SJSA1 (cell line): ENCODE results near the gene POLN. TPM values are rescaled to one million over a fixed set of nuclear protein-coding genes. Genes with fewer than 3 reads are reported as not detected.

ENCODE experiments used
- DNase-seq, 2 experiments: peaks; one replicate each; pipeline ENCODE4 v3.0.0-alpha.2; 2015 to 2020; ENCODE audit warnings: low spot score in 2 of 2, low read depth in 1 of 2
- H3K27ac ChIP-seq: fragments of 250-450 bp; sonication (Bioruptor Pico); 2 replicates; pipeline ENCODE4 v1.5.1; 2020; ENCODE audit warnings: mild to moderate bottlenecking, moderate library complexity
- H3K27me3 ChIP-seq: fragments of 250-450 bp; sonication (Bioruptor Pico); replicated peaks from 2 replicates; pipeline ENCODE4 v1.5.1; 2020; ENCODE audit warnings: mild to moderate bottlenecking, moderate library complexity
- H3K36me3 ChIP-seq: fragments of 250-450 bp; sonication (Bioruptor Pico); 2 replicates; pipeline ENCODE4 v1.5.1; 2020; ENCODE audit warnings: mild to moderate bottlenecking
- H3K4me1 ChIP-seq: fragments of 250-450 bp; sonication (Bioruptor Pico); replicated peaks from 2 replicates; pipeline ENCODE4 v1.6.1; 2021; ENCODE audit warnings: mild to moderate bottlenecking
- H3K4me3 ChIP-seq: fragments of 250-450 bp; sonication (Bioruptor Pico); 2 replicates; pipeline ENCODE4 v1.5.1; 2020; ENCODE audit warnings: mild to moderate bottlenecking
- H3K9me3 ChIP-seq: fragments of 250-450 bp; sonication (Bioruptor Pico); replicated peaks from 2 replicates; pipeline ENCODE4 v1.5.1; 2020; ENCODE audit warnings: mild to moderate bottlenecking
- total RNA-seq: library from RNA; depleted of rRNA; stranded (reverse); fragments of >200 nt; shearing (Covaris generic); gene quantifications from 2 replicates; pipeline ENCODE4 v1.2.3, GENCODE V29; 2014

POLN gene
- total RNA-seq, 1 experiment from 2014 or later, result 0.61 TPM

DNA sequence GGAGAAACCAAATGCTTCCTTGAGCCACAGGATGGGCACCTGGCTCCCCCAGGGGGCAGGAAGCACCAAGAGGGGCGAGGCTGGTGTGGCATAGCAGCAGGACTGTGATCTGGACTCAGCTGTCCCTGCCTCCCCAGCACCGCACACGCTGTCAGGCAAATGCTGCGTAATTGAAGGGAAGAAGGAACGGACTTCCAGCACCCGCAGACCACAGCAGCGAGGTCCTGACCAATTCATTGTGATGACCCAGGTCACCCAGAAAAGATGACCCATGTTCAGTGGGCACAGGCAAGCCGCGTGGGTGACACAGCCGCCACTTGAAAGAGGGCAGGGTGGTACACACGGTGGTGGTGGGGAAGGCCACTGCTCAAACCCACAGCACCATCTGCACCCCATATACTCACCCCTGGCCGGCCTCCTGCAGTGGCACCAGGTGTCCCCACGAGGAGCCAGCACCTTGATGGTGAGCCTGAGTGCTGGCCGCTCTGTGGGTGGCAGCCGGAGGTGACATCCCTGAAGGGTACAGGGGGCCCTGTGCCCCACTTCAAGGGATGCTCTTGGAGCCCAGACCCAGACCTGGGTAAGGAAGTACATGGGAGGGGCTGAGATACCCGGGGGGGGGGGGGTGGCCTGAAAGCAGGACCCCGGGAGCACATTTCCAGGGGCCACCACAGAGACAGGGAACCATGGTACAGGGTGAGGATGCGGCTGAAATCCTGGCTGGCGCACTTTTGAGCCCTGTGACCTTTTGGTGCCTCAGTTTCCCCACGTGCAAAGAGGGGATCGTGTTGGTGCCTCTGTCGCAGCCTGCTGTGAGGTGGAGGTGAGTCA lies 171.3 kb downstream of the POLN start:
- H3K4me3 ChIP-seq, result no peak overlapping the region
- DNase-seq, result no peak
- no peaks in the 10 kb centered on the region for H3K27me3 ChIP-seq
- no peaks in the 10 kb centered on the region for H3K36me3 ChIP-seq
- no peaks in the 10 kb centered on the region for H3K4me1 ChIP-seq
- H3K9me3 ChIP-seq, result no peaks in the 10 kb centered on the region
- no peak overlapping the region for H3K27ac ChIP-seq

DNA sequence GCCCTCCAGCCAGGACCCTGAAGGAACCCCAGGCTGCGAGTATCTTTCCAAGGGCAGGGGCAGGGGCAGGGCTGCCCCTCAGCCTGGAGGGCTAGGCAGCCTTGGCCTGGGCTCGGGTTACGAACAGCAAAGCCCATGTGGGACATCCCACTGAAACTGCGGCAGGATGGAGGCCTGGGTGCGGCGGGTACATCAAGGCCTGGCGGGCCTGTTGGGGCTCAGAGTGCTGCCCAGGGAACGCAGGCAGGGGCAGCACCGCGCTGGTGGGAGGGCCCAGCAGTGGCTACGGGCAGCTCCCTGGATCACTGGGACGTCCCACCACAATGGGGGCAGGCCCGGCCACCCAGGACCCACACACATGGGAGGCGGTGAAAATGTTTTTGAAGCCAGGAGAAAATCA lies 171.9 kb downstream of the POLN start:
- Histone ChIP-seq H3K36me3 (no peaks in the 10 kb centered on the region), H3K4me3 (no peak overlapping the region), H3K4me1 (no peaks in the 10 kb centered on the region), H3K9me3 (no peaks in the 10 kb centered on the region), H3K27me3 (no peaks in the 10 kb centered on the region), H3K27ac (no peak overlapping the region)
- no peak for DNase-seq

DNA sequence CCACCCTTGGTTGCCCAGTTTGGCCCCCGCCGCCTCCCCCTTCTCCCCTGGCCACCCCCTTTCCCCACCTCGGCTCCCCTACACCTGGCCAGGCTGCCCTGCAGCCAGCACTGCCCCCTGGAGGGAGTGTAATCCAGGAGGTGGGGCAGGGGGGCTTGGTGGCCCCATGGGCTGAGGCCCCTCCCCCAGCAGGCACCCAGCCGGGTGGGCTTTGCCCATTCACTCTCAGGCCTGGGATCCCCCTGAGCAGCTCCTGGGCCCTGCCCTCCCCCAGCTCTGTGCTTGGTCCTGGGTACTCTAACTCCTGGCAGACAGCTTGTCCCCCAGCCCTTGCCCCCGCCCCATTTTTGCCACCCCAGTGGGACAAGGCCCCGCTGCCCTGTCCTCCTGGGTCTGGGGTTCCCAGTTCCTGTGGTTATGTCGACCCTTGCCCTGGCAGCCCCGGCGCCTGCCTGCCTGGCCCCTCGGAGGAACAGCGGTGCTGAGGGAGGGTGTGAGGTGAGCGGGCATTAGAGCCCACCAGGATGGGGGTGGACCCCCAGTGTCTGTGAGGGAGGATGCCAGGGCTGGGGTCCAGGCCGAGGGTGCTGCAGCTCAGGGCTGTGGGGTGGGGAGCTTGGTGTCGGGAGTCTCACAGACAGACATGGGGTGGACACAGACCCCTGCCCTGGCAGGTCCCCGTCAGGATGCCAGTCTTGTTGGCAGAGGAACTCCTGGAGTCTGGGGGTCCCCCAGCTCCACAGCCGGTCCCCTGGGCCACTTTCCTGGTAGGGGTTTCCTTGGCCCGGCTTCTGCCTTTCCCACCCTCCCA lies 172.6 kb downstream of the POLN start:
- Histone ChIP-seq H3K4me1 (no peaks in the 10 kb centered on the region), H3K36me3 (no peaks in the 10 kb centered on the region), H3K9me3 (no peaks in the 10 kb centered on the region), H3K4me3 (no peak overlapping the region), H3K27me3 (no peaks in the 10 kb centered on the region), H3K27ac (no peak overlapping the region)
- no peak for DNase-seq

DNA sequence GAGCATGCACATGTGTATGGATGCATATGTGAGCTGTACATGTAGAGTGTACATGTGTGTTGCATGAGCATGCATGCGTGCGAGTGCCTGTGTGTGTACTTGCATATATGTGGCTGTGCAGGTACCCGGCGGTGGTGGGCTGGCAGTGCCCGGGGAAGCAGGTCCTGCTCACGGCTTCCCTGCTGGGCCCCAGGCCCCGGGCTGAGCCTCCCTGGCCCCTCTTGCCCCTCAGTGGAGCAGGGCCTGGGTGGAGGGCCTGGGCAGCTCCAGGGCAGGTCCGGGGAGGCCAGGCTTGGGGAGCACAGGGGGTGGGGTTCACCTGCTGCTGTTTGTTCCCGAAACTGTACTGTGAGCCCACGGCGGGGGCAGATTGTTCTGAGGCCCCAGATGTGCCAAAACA lies 173.4 kb downstream of the POLN start:
- no peaks in the 10 kb centered on the region for H3K9me3 ChIP-seq
- DNase-seq, result no peak
- H3K27ac ChIP-seq, result no peak overlapping the region
- no peaks in the 10 kb centered on the region for H3K27me3 ChIP-seq
- H3K36me3 ChIP-seq, result no peaks in the 10 kb centered on the region
- no peak overlapping the region for H3K4me3 ChIP-seq
- no peaks in the 10 kb centered on the region for H3K4me1 ChIP-seq

DNA sequence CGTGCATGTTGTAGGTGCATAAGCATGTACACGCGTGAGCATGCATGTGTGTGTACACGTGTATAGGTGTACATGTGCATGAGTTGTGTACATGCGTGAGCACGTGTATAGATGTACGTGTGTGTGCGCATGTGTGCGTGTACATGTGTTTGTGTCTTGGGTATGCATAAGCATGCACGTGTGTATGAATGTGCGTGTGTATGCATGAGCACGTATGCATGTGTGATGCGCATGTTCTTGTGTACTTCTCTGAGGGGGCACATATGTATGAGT lies 173.8 kb downstream of the POLN start:
- no peak overlapping the region for H3K4me3 ChIP-seq
- no peak overlapping the region for H3K27ac ChIP-seq
- no peak for DNase-seq
- H3K36me3 ChIP-seq, result no peaks in the 10 kb centered on the region
- H3K9me3 ChIP-seq, result no peaks in the 10 kb centered on the region
- no peaks in the 10 kb centered on the region for H3K4me1 ChIP-seq
- H3K27me3 ChIP-seq, result no peaks in the 10 kb centered on the region

DNA sequence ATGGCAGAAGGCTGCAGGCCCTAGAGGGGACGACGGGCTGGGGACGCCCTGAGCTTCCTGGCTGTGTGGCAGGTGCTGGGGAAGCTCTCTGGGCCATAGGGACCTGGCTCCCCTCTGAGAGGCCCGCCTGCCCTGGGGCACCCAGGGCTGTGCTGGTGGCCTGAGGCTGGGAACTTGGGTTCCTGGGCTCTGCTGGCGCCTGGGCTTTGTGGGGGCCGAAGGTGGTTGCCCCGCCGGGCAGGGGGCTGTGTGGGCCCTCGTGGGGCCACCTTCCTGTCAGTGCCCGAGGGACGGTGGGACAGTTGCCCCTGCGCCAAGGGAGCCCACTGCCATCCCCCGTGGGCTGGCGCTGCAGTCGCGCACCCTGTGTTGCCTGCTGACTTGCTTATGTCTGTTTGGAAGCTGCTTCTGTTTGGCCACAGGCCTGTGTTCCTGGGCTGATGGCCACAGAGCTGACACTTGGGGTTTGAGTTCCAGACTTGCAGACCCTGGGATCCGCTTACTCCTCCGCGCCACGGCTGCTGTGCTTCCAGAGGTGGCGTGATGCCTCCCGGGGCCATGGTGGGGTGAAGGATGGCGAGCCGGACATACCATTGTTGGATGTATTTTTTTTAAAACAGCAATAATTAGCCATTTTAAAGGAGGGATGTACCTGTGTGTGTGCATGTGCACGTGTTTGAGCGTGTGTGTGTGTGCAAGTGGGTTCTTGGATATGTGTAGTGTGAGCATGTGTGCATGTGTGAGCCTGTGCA lies 174.3 kb downstream of the POLN start:
- no peak overlapping the region for H3K27ac ChIP-seq
- DNase-seq, result no peak
- H3K4me3 ChIP-seq, result no peak overlapping the region
- no peaks in the 10 kb centered on the region for H3K4me1 ChIP-seq
- H3K9me3 ChIP-seq, result no peaks in the 10 kb centered on the region
- no peaks in the 10 kb centered on the region for H3K36me3 ChIP-seq
- no peaks in the 10 kb centered on the region for H3K27me3 ChIP-seq

DNA sequence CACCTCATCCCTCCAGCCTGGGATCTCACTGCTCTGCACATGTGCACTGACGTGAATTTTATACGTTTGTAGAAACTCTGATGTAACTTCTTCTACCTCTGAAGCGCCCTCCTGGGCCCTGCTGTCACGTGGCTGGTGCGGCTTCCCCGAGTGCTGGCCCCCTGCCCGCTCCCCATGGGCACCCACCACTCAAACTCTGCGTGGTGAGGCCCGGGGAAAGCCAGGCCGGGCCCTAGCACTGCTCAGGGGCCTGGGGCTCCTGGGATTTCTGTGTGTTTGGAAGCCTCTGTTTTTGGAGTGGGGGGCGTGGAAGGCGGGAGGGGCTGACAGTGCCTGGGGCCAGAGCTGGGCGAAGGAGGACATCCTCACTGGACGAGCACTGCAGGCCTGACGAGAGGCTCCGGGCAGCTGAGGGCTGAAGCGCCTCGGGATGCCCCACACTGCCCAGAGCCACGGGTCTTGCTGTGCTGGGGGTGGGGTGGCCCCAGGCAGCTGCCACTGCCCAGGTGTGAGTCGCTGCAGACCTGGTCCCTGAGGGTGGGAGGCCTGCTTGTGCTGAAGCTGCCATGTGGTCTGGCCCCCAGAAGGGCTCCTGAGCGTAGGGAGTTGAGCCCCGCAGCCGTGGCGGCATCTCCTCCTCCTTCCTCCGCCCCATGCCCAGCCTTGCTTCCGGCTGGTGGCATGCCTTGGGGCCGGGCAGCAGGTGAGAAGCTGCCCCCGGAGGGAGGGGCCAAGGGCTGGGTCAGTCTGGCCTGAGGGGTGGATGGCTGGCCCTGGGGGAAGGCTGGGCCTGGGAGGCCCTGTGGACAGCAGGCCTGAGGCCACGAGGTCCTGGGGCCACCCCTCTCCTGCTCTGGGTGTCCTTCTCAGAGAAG lies 175.1 kb downstream of the POLN start:
- H3K36me3 ChIP-seq, result no peaks in the 10 kb centered on the region
- no peak for DNase-seq
- H3K9me3 ChIP-seq, result no peaks in the 10 kb centered on the region
- no peak overlapping the region for H3K4me3 ChIP-seq
- no peak overlapping the region for H3K27ac ChIP-seq
- H3K4me1 ChIP-seq, result no peaks in the 10 kb centered on the region
- H3K27me3 ChIP-seq, result no peaks in the 10 kb centered on the region

DNA sequence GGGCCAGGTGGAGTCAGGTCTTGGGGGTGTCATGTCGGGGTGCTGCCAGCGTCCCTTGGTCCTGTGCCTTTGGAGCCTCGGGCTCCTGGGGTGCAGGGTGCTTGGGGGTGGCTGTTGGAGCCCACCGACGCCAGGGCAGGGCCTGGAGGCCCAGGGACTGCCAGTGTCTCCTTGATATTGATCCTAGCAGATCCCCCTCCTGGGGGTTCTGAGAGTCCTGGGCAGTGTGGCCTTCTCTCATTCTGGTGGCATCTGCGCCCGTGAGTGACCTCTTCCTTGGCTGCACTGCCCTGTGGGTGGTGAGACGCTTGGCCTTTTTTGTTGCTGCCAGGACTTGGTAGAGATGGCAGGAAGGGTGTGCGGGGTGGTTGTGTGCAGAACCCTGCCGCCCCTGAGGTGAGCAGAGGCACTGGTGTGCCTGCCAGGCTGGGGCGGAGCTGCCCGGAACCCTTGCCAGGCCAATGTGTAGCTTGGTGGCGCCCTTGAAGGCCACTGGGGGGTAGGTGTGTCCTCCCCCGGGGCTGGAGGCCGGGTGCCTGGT lies 175.8 kb downstream of the POLN start:
- Histone ChIP-seq H3K4me1 (no peaks in the 10 kb centered on the region), H3K27me3 (no peaks in the 10 kb centered on the region), H3K4me3 (no peak overlapping the region), H3K27ac (no peak overlapping the region), H3K36me3 (no peaks in the 10 kb centered on the region), H3K9me3 (no peaks in the 10 kb centered on the region)
- no peak for DNase-seq

DNA sequence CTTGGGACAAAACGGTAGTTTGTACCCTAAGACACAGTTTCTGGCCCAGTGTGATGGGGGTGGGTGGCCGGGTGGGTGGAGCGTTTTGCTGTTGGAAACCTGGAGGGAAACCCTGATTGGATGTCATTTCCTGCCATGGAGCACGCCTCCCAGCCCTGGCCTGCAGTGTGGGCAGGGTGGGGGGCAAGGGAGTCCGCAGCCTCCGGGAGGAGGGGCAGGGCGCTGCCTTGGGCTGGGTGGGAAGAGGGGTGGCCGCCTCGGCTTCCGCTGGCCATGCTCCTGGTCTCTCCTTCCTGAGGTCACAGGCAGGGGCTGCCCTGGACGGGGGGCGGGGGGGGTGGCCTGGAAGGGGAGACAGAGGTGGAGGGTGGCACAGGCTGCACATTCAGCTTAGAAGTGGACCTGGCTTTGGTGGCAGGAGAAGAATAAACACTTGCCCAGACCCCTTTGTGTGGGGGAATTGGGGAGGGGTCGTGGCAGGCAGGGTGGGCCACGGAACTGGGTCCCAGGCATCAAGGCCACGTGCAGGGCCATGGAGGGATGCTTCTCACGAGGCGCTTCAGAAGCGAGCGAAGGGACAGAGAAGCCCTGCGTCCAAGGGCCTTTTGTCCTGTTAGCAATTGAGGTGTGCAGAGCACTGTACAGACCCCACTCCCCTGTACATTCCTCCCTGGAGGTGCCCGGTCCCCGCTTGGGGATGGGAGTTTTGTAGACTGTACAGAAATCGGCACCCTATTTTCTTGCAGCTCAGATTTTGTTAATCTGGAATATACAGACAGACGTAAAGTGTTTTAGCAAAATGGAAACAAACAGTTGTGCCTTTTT lies 176.6 kb downstream of the POLN start:
- Histone ChIP-seq H3K4me3 (no peak overlapping the region), H3K9me3 (no peaks in the 10 kb centered on the region), H3K27me3 (no peaks in the 10 kb centered on the region), H3K36me3 (no peaks in the 10 kb centered on the region), H3K27ac (no peak overlapping the region), H3K4me1 (no peaks in the 10 kb centered on the region)
- DNase-seq, result no peak

DNA sequence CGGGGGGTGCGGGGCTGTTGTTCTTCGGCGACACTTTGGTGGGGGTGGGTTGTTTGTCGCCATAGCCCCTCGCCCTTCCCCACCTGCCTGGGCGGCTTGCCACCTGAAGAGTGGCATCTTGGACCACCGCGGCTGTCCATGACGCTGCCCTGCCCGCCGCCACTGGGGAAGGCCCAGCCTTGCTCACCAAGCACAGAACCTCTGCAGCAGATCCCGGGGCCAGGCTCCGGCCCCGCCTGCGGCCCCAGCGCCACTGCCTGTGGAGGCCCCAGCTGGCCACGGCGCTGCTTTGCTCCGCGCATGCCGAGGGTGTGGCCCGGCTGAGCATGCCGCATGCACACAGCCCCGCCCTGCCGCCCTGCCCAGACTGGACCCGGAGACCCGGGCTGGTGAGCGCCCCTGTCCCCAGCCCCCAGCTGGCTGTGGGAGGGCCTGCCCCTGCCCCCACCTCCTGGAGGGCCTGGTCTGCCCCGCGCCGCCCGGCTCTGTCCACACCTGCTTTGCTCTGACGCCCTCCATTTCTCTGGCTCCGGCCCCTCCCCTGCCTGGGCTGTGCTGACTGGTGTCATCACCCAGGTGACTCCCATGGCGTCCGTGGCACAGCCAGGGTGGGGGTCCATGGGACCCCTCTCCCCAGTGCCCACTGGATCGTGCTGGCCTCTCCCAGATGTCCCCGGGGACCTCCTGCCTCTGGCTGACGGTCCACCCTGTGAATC lies 177.5 kb downstream of the POLN start:
- H3K27ac ChIP-seq, result no peak overlapping the region
- no peaks in the 10 kb centered on the region for H3K27me3 ChIP-seq
- H3K36me3 ChIP-seq, result no peaks in the 10 kb centered on the region
- no peak for DNase-seq
- H3K9me3 ChIP-seq, result no peaks in the 10 kb centered on the region
- no peaks in the 10 kb centered on the region for H3K4me1 ChIP-seq
- no peak overlapping the region for H3K4me3 ChIP-seq

DNA sequence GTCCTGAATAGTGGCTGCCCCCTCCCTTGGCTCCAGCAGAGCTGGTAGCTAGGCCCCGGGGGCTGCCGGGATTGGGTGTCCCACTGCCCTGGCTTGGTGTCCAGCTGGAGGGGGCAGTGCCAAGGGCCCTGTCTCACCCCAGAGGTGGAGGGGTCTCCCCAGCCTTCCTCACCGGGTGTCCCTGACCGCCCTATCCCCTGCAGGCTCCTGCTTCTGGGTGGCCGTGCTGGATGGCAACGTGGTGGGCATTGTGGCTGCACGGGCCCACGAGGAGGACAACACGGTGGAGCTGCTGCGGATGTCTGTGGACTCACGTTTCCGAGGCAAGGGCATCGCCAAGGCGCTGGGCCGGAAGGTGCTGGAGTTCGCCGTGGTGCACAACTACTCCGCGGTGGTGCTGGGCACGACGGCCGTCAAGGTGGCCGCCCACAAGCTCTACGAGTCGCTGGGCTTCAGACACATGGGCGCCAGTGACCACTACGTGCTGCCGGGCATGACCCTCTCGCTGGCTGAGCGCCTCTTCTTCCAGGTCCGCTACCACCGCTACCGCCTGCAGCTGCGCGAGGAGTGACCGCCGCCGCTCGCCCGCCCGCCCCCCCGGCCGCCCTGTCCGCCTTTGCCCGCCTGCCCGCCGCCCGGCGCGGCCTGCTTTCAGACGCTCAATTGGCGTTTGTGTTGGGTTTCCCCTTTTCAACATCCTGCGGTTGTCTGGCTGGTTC lies 178.2 kb downstream of the POLN start:
- Histone ChIP-seq H3K36me3 (no peaks in the 10 kb centered on the region), H3K4me1 (no peaks in the 10 kb centered on the region), H3K4me3 (no peak overlapping the region), H3K27me3 (no peaks in the 10 kb centered on the region), H3K27ac (no peak overlapping the region), H3K9me3 (no peaks in the 10 kb centered on the region)
- no peak for DNase-seq
